Esophagus muscularis mucosa (tissue), 4 donors: ENCODE data around the gene TXNRD2.

Experiments
- CTCF ChIP-seq, 3 experiments: fragments of 200-600 bp in 2 of 3; fragments of 450-650 bp in 1 of 3; sonication (generic) in 2 of 3; IDR thresholded peaks; one replicate each; pipeline ENCODE4 v1.5.1; 2017 to 2019; ENCODE audit warnings: antibody characterized with exemption in 3 of 3, mild to moderate bottlenecking in 2 of 3, moderate library complexity in 1 of 3
- EP300 ChIP-seq: sonication (generic); formaldehyde crosslinking; IDR thresholded peaks from one replicate; pipeline ENCODE4 v1.6.1; 2017; ENCODE audit warnings: antibody characterized with exemption
- POLR2A ChIP-seq: fragments of 450-650 bp; IDR thresholded peaks from one replicate; pipeline ENCODE4 v1.6.1; 2017; ENCODE audit warnings: antibody characterized with exemption, moderate library complexity, mild to moderate bottlenecking, low read depth

GRCh38 chr22:19874307-19875060 is 67.1 kb downstream of the TXNRD2 start:
- TF ChIP-seq CTCF (IDR thresholded peaks at IDR 0.05) (no peak), POLR2A (no peak), EP300 (no peak)
